ENCODE data around the gene NDST1. TPM values are rescaled to one million over a fixed set of nuclear protein-coding genes. Genes with fewer than 3 reads are reported as not detected.

The NDST1 gene
- total and polyA plus RNA-seq, 7 experiments from 2014 or later = 0.69 to 17.5 (median 1.2) TPM

DNA sequence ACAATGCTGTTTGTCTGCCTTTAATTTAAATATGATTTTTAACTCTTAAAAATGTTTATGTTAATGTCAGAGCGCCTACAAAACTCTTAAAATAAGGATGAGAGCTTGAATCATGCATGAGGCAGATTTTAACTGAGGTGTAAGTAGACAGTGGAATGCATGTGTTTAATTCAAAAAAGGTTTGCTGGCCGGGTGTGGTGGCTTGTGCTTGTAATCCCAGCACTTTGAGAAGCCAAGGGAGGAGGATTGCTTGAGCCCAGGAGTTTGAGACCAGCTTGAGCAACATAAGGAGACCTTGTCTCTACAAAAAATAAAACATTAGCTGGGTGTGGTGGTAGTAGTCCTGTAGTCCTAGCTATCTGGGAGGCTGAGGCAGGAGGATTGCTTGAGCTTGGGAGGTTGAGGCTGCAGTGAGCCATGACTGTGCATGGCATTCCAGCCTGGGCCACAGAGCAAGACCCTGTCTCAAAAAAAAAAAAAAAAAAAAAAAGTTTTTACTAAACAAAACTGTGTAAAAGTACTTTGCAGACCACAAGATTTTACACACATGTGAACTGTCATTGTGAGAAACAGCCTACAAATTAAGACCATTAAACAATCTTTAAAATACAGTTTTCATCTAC is 21.1 kb downstream of the NDST1 start:
- no peak overlapping the region for H3K27ac Mint-ChIP-seq

DNA sequence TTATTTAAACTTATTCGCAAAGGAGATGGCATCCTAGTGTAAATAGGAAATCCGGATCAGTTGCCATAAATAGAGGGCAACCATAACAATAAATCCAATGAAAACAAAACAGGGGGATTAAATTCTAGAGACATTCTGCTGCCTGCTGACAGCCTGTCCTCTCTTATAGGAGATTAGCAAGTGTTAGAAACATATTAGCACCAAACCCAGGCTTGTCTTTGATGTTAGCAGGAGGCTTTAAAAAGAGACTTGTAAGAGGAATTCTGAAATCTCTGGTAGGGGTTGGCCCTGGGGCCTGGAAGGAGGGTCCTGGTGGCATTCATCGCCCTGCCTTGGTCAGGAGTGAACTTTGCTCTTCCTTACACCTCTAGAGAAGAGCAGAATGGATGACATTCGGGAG is 21.6 kb downstream of the NDST1 start:
- H3K36me3 ChIP-seq (ENCODE audit: control insufficient read depth in 2 of 3, insufficient read depth in 3 of 3, low read length in 3 of 3) = no peaks in the 10 kb centered on the region
- CTCF ChIA-PET = no interaction called here
- ATAC-seq = no peak

More for the DNA sequence above, 21.1 kb downstream of the NDST1 start:
- no peaks in the 10 kb centered on the region for H3K4me1 Mint-ChIP-seq
- DNase-seq (no peak), ATAC-seq (no peak)
- ChIA-PET CTCF (no interaction called here), POLR2A (no interaction called here)
- Histone ChIP-seq H3K9me3 (ENCODE audit: control insufficient read depth in 2 of 3, low read length in 3 of 3) (no peaks in the 10 kb centered on the region), H3K4me1 (ENCODE audit: control insufficient read depth in 2 of 2, insufficient read depth in 2 of 2, low read length in 2 of 2) (no peaks in the 10 kb centered on the region), H3K27me3 (ENCODE audit: control insufficient read depth in 2 of 2, insufficient read depth in 2 of 2, low read length in 2 of 2) (no peaks in the 10 kb centered on the region), H3K4me3 (ENCODE audit: low read length) (no peak overlapping the region), H3K36me3 (ENCODE audit: control insufficient read depth in 2 of 3, insufficient read depth in 3 of 3, low read length in 3 of 3) (no peaks in the 10 kb centered on the region), H3K27ac (ENCODE audit: low read depth, low read length) (no peak overlapping the region)
- intact Hi-C loops (cut with micrococcal nuclease) = no loop called here
- H3K9me3 Mint-ChIP-seq = no peaks in the 10 kb centered on the region
- H3K27me3 Mint-ChIP-seq = no peaks in the 10 kb centered on the region
- H3K4me3 Mint-ChIP-seq = no peak overlapping the region
- H3K36me3 Mint-ChIP-seq = no peaks in the 10 kb centered on the region

DNA sequence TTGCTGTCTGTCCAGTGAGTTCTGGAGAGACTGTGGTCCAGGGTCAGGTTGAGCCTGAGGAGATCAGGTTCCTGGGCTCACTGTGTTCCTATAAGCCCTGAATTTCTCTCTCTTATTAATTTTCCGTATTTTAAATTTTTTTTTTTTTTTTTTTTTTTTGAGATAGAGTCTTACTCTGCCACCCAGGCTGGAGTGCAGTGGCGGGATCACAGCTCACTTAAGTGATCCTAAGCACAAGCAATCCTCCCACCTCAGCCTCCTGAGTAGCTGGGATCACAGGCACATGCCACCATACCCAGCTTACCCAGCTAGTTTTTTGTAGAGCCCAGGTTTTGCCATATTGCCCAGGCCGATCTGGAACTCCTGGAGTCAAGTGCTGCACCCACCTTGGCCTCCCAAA is 22.5 kb downstream of the NDST1 start:
- H3K27ac Mint-ChIP-seq = no peak overlapping the region
- CTCF ChIA-PET = interaction anchor here (1.1 kb wide), 1 partner anchor 30 kb away, joined by 4 read pairs; no protein-coding TSS in a partner anchor
- Histone ChIP-seq H3K4me1 (ENCODE audit: control insufficient read depth in 2 of 2, insufficient read depth in 2 of 2, low read length in 2 of 2) (no peaks in the 10 kb centered on the region), H3K27ac (ENCODE audit: low read depth, low read length) (no peak overlapping the region), H3K27me3 (ENCODE audit: control insufficient read depth in 2 of 2, insufficient read depth in 2 of 2, low read length in 2 of 2) (no peaks in the 10 kb centered on the region), H3K36me3 (ENCODE audit: control insufficient read depth in 2 of 3, insufficient read depth in 3 of 3, low read length in 3 of 3) (no peaks in the 10 kb centered on the region), H3K9me3 (ENCODE audit: control insufficient read depth in 2 of 3, low read length in 3 of 3) (no peaks in the 10 kb centered on the region), H3K4me3 (ENCODE audit: low read length) (no peak overlapping the region)
- H3K4me3 Mint-ChIP-seq = no peak overlapping the region
- no peaks in the 10 kb centered on the region for H3K27me3 Mint-ChIP-seq
- H3K9me3 Mint-ChIP-seq = no peaks in the 10 kb centered on the region
- intact Hi-C loops (cut with micrococcal nuclease) = no loop called here
- no peaks in the 10 kb centered on the region for H3K4me1 Mint-ChIP-seq
- no peak for DNase-seq
- H3K36me3 Mint-ChIP-seq = no peaks in the 10 kb centered on the region
- no peak for ATAC-seq
- POLR2A ChIA-PET = no interaction called here

More for the DNA sequence above, 21.6 kb downstream of the NDST1 start:
- Mint-ChIP-seq H3K9me3 (no peaks in the 10 kb centered on the region), H3K27me3 (no peaks in the 10 kb centered on the region), H3K4me1 (no peaks in the 10 kb centered on the region), H3K4me3 (no peak overlapping the region), H3K27ac (no peak overlapping the region), H3K36me3 (no peaks in the 10 kb centered on the region)
- no peak overlapping the region for H3K4me3 ChIP-seq (ENCODE audit: low read length)
- POLR2A ChIA-PET = no interaction called here
- H3K27ac ChIP-seq (ENCODE audit: low read depth, low read length) = no peak overlapping the region
- no peaks in the 10 kb centered on the region for H3K27me3 ChIP-seq (ENCODE audit: control insufficient read depth in 2 of 2, insufficient read depth in 2 of 2, low read length in 2 of 2)
- no peaks in the 10 kb centered on the region for H3K4me1 ChIP-seq (ENCODE audit: control insufficient read depth in 2 of 2, insufficient read depth in 2 of 2, low read length in 2 of 2)
- DNase-seq = no peak
- intact Hi-C loops (cut with micrococcal nuclease) = no loop called here
- no peaks in the 10 kb centered on the region for H3K9me3 ChIP-seq (ENCODE audit: control insufficient read depth in 2 of 3, low read length in 3 of 3)

DNA sequence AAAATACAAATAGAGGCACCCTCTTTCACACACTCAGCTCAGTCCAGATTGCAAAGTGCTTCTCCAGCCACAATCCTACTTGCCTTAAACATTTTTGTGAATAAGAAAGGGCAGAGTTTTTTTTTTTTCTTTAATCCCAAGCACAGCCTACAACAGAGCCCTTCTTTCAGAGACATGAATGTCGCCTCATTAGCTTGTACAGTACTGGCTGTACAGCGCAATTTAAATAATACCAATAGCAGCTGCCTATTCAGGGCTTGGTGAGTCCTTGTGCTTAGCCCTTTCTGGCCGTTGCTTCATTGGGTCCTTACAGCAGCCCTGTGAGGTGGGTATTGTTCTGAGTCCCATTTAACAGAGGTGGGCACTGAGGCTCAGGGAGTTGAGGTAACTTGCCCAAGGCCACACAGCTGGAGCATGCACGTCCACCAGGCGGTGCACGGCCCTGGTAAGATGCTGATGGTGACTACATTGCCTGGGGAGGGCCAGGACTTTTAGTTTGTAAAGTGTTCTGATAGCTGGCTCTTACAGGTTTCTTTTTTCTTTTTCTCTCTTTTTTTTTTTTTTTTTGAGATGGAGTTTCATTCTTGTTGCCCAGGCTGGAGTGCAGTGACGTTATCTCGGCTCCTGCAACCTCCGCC is 23.1 kb downstream of the NDST1 start:
- DNase-seq (no peak), ATAC-seq (no peak)
- ChIA-PET CTCF (interaction anchor here (1.1 kb wide), 1 partner anchor 29 kb away, joined by 4 read pairs; no protein-coding TSS in a partner anchor), POLR2A (no interaction called here)
- no peaks in the 10 kb centered on the region for H3K27me3 Mint-ChIP-seq
- H3K4me3 ChIP-seq (ENCODE audit: low read length) = no peak overlapping the region
- no peaks in the 10 kb centered on the region for H3K27me3 ChIP-seq (ENCODE audit: control insufficient read depth in 2 of 2, insufficient read depth in 2 of 2, low read length in 2 of 2)
- H3K9me3 ChIP-seq (ENCODE audit: control insufficient read depth in 2 of 3, low read length in 3 of 3) = no peaks in the 10 kb centered on the region
- H3K4me1 ChIP-seq (ENCODE audit: control insufficient read depth in 2 of 2, insufficient read depth in 2 of 2, low read length in 2 of 2) = no peaks in the 10 kb centered on the region
- H3K36me3 Mint-ChIP-seq = no peaks in the 10 kb centered on the region
- no peaks in the 10 kb centered on the region for H3K9me3 Mint-ChIP-seq
- H3K4me1 Mint-ChIP-seq = no peaks in the 10 kb centered on the region
- H3K27ac ChIP-seq (ENCODE audit: low read depth, low read length) = no peak overlapping the region
- H3K4me3 Mint-ChIP-seq = no peak overlapping the region
- H3K36me3 ChIP-seq (ENCODE audit: control insufficient read depth in 2 of 3, insufficient read depth in 3 of 3, low read length in 3 of 3) = no peaks in the 10 kb centered on the region
- no peak overlapping the region for H3K27ac Mint-ChIP-seq
- intact Hi-C loops (cut with micrococcal nuclease) = no loop called here

DNA sequence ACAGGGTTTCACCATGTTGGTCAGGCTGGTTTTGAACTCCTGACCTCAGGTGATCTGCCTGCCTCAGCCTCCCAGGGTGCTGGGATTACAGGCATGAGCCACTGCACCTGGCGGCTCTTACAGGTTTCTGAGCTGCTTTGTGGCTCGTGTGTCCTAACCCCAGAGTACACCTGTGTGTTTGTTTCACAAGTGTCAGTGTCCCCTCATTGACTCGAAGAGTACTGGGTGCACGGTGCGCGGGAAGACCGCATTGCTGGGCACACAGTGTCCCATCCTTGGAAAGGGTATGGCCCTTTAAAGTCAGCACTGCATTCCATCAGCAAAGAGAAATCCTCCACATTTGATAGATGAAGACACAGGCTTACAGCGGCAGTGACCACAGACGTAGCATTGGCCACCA is 23.8 kb downstream of the NDST1 start:
- Mint-ChIP-seq H3K36me3 (no peaks in the 10 kb centered on the region), H3K27ac (no peak overlapping the region), H3K4me1 (no peaks in the 10 kb centered on the region), H3K4me3 (no peak overlapping the region), H3K27me3 (no peaks in the 10 kb centered on the region), H3K9me3 (no peaks in the 10 kb centered on the region)
- ChIA-PET CTCF (no interaction called here), POLR2A (no interaction called here)
- no peak for DNase-seq
- H3K36me3 ChIP-seq (ENCODE audit: control insufficient read depth in 2 of 3, insufficient read depth in 3 of 3, low read length in 3 of 3) = no peaks in the 10 kb centered on the region
- H3K27me3 ChIP-seq (ENCODE audit: control insufficient read depth in 2 of 2, insufficient read depth in 2 of 2, low read length in 2 of 2) = no peaks in the 10 kb centered on the region
- no peak overlapping the region for H3K4me3 ChIP-seq (ENCODE audit: low read length)
- H3K9me3 ChIP-seq (ENCODE audit: control insufficient read depth in 2 of 3, low read length in 3 of 3) = no peaks in the 10 kb centered on the region
- no peak for ATAC-seq
- no peak overlapping the region for H3K27ac ChIP-seq (ENCODE audit: low read depth, low read length)
- no peaks in the 10 kb centered on the region for H3K4me1 ChIP-seq (ENCODE audit: control insufficient read depth in 2 of 2, insufficient read depth in 2 of 2, low read length in 2 of 2)
- intact Hi-C loops (cut with micrococcal nuclease) = no loop called here

DNA sequence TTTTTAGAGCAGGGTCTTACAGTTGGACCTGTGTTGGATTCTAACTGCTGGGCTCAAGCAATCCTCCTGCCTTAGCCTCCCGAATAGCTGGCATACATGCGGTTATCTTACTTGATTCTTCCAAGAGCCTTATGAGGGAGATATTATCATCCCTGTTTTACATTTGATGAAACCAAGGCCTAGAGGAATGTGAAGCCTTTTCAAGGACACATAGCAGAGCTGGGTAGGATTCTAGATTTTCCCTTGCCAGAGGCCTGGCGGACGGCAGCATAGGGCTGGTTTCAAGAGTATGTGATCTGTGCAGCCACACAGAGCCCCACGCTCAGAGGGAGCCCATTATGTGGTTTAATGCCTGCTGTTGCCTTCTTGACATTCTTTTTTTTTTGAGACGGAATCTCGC is 24.2 kb downstream of the NDST1 start:
- H3K9me3 ChIP-seq (ENCODE audit: control insufficient read depth in 2 of 3, low read length in 3 of 3) = no peaks in the 10 kb centered on the region
- H3K27me3 ChIP-seq (ENCODE audit: control insufficient read depth in 2 of 2, insufficient read depth in 2 of 2, low read length in 2 of 2) = no peaks in the 10 kb centered on the region
- no peak overlapping the region for H3K27ac Mint-ChIP-seq
- ChIA-PET POLR2A (no interaction called here), CTCF (interaction anchor here (0.6 kb wide), 1 partner anchor 25 kb away, joined by 3 read pairs; no protein-coding TSS in a partner anchor)
- no peaks in the 10 kb centered on the region for H3K4me1 Mint-ChIP-seq
- H3K4me3 ChIP-seq (ENCODE audit: low read length) = no peak overlapping the region
- H3K27me3 Mint-ChIP-seq = no peaks in the 10 kb centered on the region
- H3K4me3 Mint-ChIP-seq = no peak overlapping the region
- H3K36me3 Mint-ChIP-seq = no peaks in the 10 kb centered on the region
- ATAC-seq = no peak
- no peak for DNase-seq
- intact Hi-C loops (cut with micrococcal nuclease) = no loop called here
- H3K4me1 ChIP-seq (ENCODE audit: control insufficient read depth in 2 of 2, insufficient read depth in 2 of 2, low read length in 2 of 2) = no peaks in the 10 kb centered on the region
- H3K9me3 Mint-ChIP-seq = no peaks in the 10 kb centered on the region
- H3K27ac ChIP-seq (ENCODE audit: low read depth, low read length) = no peak overlapping the region
- H3K36me3 ChIP-seq (ENCODE audit: control insufficient read depth in 2 of 3, insufficient read depth in 3 of 3, low read length in 3 of 3) = no peaks in the 10 kb centered on the region

DNA sequence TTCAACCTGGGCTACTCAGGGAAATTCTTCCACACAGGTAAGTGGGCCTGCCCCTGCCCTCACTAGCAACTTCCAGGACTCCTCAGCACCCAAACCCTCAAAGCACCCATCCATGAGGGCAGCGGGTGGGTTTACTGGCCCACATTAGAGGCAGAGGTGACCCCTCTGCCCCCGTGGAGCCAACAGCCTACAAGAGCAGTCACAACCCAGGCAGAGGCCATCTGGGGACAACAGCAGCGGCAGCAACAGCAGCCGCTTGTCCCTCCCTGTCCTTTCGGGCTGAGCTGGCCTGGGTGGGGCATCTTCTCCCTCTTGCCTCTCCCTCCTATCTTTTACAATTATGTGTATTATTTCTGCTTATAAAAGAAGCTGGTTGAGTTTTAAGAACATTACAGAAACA is 25.1 kb downstream of the NDST1 start:
- no peak overlapping the region for H3K27ac Mint-ChIP-seq
- Histone ChIP-seq H3K4me1 (ENCODE audit: control insufficient read depth in 2 of 2, insufficient read depth in 2 of 2, low read length in 2 of 2) (no peaks in the 10 kb centered on the region), H3K27me3 (ENCODE audit: control insufficient read depth in 2 of 2, insufficient read depth in 2 of 2, low read length in 2 of 2) (no peaks in the 10 kb centered on the region), H3K36me3 (ENCODE audit: control insufficient read depth in 2 of 3, insufficient read depth in 3 of 3, low read length in 3 of 3) (no peaks in the 10 kb centered on the region), H3K4me3 (ENCODE audit: low read length) (no peak overlapping the region), H3K9me3 (ENCODE audit: control insufficient read depth in 2 of 3, low read length in 3 of 3) (no peaks in the 10 kb centered on the region), H3K27ac (ENCODE audit: low read depth, low read length) (no peak overlapping the region)
- peaks cover 0 to 5% (median 0%) of the 10 kb centered on the region in 11 donors for H3K9me3 Mint-ChIP-seq
- intact Hi-C loops (cut with micrococcal nuclease) = no loop called here
- DNase-seq (no peak), ATAC-seq (no peak)
- ChIA-PET POLR2A (no interaction called here), CTCF (interaction anchor here (0.6 kb wide), 1 partner anchor 25 kb away, joined by 3 read pairs; no protein-coding TSS in a partner anchor)
- no peak overlapping the region for H3K4me3 Mint-ChIP-seq
- H3K4me1 Mint-ChIP-seq = peaks cover 0 to 3% (median 0%) of the 10 kb centered on the region in 7 donors
- H3K36me3 Mint-ChIP-seq = peaks cover 0 to 6% (median 0%) of the 10 kb centered on the region in 5 donors
- H3K27me3 Mint-ChIP-seq = no peaks in the 10 kb centered on the region
